Measurements from ENCODE around the gene ITGB1BP2. TPM values are rescaled to one million over a fixed set of nuclear protein-coding genes. Genes with fewer than 3 reads are reported as not detected.
A peak's percentile ranks its signal among the peaks of the same experiment; 100 is the strongest.
"Not testable (repeated sequence)": the region's sequence is repeated elsewhere in the genome, so short reads cannot be mapped to it uniquely, and the experiment has no call there.

The ITGB1BP2 gene
- total and polyA plus RNA-seq, 10 donors: 1.4 to 8.3 (median 2.1) TPM

- peak; percentile 94 for DNase-seq
- H3K27me3 ChIP-seq (replicated peaks in 1 of 7): peaks cover 0 to 7% (median 0%) of the 10 kb centered on the region in 7 donors
- H3K9me3 ChIP-seq: no peaks in the 10 kb centered on the region
- WGBS, 5 donors: 1 to 31% (median 1%) methylated on average over 23 to 54 of the region's 54 CpGs
- intact Hi-C loops (cut with DNase I; ENCODE audit: low total_unique reads): no loop called here
- peak within 1 kb of the TSS; percentile 6 to 90 (median 86) for H3K27ac ChIP-seq
- TF ChIP-seq, protein P1, sequence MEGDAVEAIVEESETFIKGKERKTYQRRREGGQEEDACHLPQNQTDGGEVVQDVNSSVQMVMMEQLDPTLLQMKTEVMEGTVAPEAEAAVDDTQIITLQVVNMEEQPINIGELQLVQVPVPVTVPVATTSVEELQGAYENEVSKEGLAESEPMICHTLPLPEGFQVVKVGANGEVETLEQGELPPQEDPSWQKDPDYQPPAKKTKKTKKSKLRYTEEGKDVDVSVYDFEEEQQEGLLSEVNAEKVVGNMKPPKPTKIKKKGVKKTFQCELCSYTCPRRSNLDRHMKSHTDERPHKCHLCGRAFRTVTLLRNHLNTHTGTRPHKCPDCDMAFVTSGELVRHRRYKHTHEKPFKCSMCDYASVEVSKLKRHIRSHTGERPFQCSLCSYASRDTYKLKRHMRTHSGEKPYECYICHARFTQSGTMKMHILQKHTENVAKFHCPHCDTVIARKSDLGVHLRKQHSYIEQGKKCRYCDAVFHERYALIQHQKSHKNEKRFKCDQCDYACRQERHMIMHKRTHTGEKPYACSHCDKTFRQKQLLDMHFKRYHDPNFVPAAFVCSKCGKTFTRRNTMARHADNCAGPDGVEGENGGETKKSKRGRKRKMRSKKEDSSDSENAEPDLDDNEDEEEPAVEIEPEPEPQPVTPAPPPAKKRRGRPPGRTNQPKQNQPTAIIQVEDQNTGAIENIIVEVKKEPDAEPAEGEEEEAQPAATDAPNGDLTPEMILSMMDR (IDR thresholded peaks at IDR 0.05 in 8 of 11, conservative IDR thresholded peaks at IDR 0.05 in 3 of 11): peak in 1 of 11 experiments; percentile 20
- peak in 1 of 3 donors; percentile 27 for TF ChIP-seq POLR2A (IDR thresholded peaks at IDR 0.05)
- peak; percentile 75 to 86 (median 82) for TF ChIP-seq POLR2AphosphoS5 (IDR thresholded peaks at IDR 0.05)
- H3K4me1 ChIP-seq: peaks cover 0 to 26% (median 15%) of the 10 kb centered on the region in 6 donors
- peaks cover 0 to 17% (median 7%) of the 10 kb centered on the region in 6 donors for H3K36me3 ChIP-seq
- H3K4me3 ChIP-seq: peak within 1 kb of the TSS; percentile 52 to 86 (median 60)
Measured at GRCh38 chrX:71254092-71254963, 47.2 kb upstream of the ITGB1BP2 start, which contains the start of gene ZMYM3. TSS of gene ZMYM3 (minus strand) at chrX:71254140. CDS start at chrX:71253255, 885 bp downstream.

GRCh38 chrX:71256051-71256450 is 45.5 kb upstream of the ITGB1BP2 start:
- WGBS, 5 donors: 75 to 91% (median 82%) methylated on average over 6 of the region's 6 CpGs
- H3K27me3 ChIP-seq (replicated peaks in 1 of 7): peaks cover 0 to 7% (median 0%) of the 10 kb centered on the region in 7 donors
- H3K4me1 ChIP-seq: peaks cover 0 to 26% (median 15%) of the 10 kb centered on the region in 6 donors
- H3K27ac ChIP-seq: peak overlapping the region in 5 of 8 donors; percentile 85 to 90 (median 89)
- no peaks in the 10 kb centered on the region for H3K9me3 ChIP-seq
- no peak overlapping the region for H3K4me3 ChIP-seq
- TF ChIP-seq POLR2A (IDR thresholded peaks at IDR 0.05): no peak
- intact Hi-C loops (cut with DNase I; ENCODE audit: low total_unique reads): no loop called here
- no peaks in the 10 kb centered on the region for H3K36me3 ChIP-seq
- DNase-seq: no peak

DNA sequence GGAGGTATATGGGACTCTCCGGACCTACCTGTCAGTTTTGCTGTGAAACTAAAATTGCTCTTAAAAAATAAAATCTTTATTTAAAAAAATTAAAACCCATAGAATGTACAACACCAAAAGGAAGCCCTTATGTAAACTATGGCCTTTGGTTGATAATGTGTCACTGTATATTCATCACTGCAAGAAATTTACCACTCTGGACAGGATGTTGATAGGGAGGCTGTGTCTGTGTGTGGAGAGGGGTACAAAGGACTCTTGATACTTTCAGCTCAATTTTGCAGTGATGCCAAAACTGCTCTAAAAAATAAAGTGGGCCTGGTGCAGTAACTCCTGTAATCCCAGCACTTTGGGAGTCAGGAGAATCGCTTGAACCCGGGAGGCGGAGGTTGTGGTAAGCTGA is 44.7 kb upstream of the ITGB1BP2 start:
- no peaks in the 10 kb centered on the region for H3K36me3 ChIP-seq
- 90 to 98% (median 94%) methylated on average over 4 of the region's 4 CpGs for WGBS, 5 donors
- no peak overlapping the region for H3K4me3 ChIP-seq
- DNase-seq: no peak
- H3K27me3 ChIP-seq (replicated peaks in 1 of 7): peaks cover 0 to 7% (median 0%) of the 10 kb centered on the region in 7 donors
- TF ChIP-seq POLR2A (IDR thresholded peaks at IDR 0.05) (no peak), POLR2AphosphoS5 (IDR thresholded peaks at IDR 0.05) (no peak)
- TF ChIP-seq, protein P1 (IDR thresholded peaks at IDR 0.05 in 8 of 11, conservative IDR thresholded peaks at IDR 0.05 in 3 of 11): no peak
- no peaks in the 10 kb centered on the region for H3K9me3 ChIP-seq
- H3K4me1 ChIP-seq: peaks cover 0 to 19% (median 11%) of the 10 kb centered on the region in 6 donors
- intact Hi-C loops (cut with DNase I; ENCODE audit: low total_unique reads): no loop called here
- no peak overlapping the region for H3K27ac ChIP-seq

DNA sequence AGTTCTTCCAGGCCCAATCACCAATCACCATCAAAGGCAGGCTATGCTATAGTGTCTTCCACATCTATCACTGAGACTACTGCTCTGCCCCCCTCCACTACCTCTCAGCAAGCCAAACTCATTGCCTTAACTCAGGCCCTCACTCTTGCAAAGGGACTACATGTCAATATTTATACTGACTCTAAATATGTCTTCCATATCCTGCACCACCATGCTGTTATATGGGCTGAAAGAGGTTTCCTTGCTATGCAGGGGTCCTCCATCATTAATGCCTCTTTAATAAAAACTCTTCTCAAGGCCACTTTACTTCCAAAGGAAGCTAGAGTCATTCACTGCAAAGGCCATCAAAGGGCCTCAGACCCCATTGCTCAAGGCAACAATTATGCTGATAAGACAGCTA is 32.9 kb upstream of the ITGB1BP2 start:
- H3K4me1 ChIP-seq; H3K36me3 ChIP-seq; H3K27ac ChIP-seq; H3K4me3 ChIP-seq; H3K27me3 ChIP-seq (replicated peaks in 1 of 7); intact Hi-C loops (cut with DNase I; ENCODE audit: low total_unique reads); DNase-seq: not testable (repeated sequence)
- H3K9me3 ChIP-seq: peaks cover 0 to 18% (median 0%) of the 10 kb centered on the region in 8 donors

- H3K27me3 ChIP-seq (replicated peaks in 1 of 7): no peaks in the 10 kb centered on the region
- DNase-seq: no peak
- intact Hi-C loops (cut with DNase I; ENCODE audit: low total_unique reads): no loop called here
- H3K4me3 ChIP-seq: no peak overlapping the region
- TF ChIP-seq, protein P1 (IDR thresholded peaks at IDR 0.05 in 8 of 11, conservative IDR thresholded peaks at IDR 0.05 in 3 of 11): no peak
- TF ChIP-seq POLR2A (IDR thresholded peaks at IDR 0.05) (no peak), POLR2AphosphoS5 (IDR thresholded peaks at IDR 0.05) (no peak)
- no peaks in the 10 kb centered on the region for H3K4me1 ChIP-seq
- H3K36me3 ChIP-seq: no peaks in the 10 kb centered on the region
- H3K9me3 ChIP-seq: peaks cover 0 to 18% (median 0%) of the 10 kb centered on the region in 8 donors
- H3K27ac ChIP-seq: no peak overlapping the region
- 84 to 95% (median 90%) methylated on average over 9 to 19 of the region's 19 CpGs for WGBS, 5 donors
Measured at GRCh38 chrX:71269801-71270395, 31.7 kb upstream of the ITGB1BP2 start.

GRCh38 chrX:71272313-71272712 is 29.2 kb upstream of the ITGB1BP2 start:
- H3K27ac ChIP-seq; H3K4me1 ChIP-seq; H3K36me3 ChIP-seq; H3K4me3 ChIP-seq; DNase-seq; intact Hi-C loops (cut with DNase I; ENCODE audit: low total_unique reads); H3K27me3 ChIP-seq (replicated peaks in 1 of 7): not testable (repeated sequence)
- 85 to 96% (median 86%) methylated on average over 2 of the region's 2 CpGs for WGBS, 5 donors
- H3K9me3 ChIP-seq: peaks cover 0 to 18% (median 0%) of the 10 kb centered on the region in 8 donors

GRCh38 chrX:71281300-71281699 is 20.2 kb upstream of the ITGB1BP2 start:
- DNase-seq; H3K9me3 ChIP-seq; H3K36me3 ChIP-seq; H3K27ac ChIP-seq; H3K4me3 ChIP-seq; intact Hi-C loops (cut with DNase I; ENCODE audit: low total_unique reads); H3K27me3 ChIP-seq (replicated peaks in 1 of 7): not testable (repeated sequence)
- peaks cover 0 to 26% (median 18%) of the 10 kb centered on the region in 6 donors for H3K4me1 ChIP-seq
- 93 to 97% (median 96%) methylated on average over 10 to 11 of the region's 11 CpGs for WGBS, 5 donors
